Islet precursor cell (in vitro differentiated cells): ENCODE results near the gene NEK6.

ENCODE experiments used
- DNase-seq: peaks from one replicate; pipeline ENCODE4 v3.0.0-alpha.2; 2018

NEK6 gene

GRCh38 chr9:124262649-124262972, 4.9 kb downstream of the NEK6 start:
- DNase-seq = peak; percentile 80

GRCh38 chr9:124263213-124263612, 5.5 kb downstream of the NEK6 start:
- DNase-seq = no peak

- no peak for DNase-seq
These were observed 6.2 kb downstream of the NEK6 start for GRCh38 chr9:124263800-124264426.

GRCh38 chr9:124264823-124265233, 7.1 kb downstream of the NEK6 start:
- DNase-seq = no peak

- no peak for DNase-seq
These were observed 7.8 kb downstream of the NEK6 start for GRCh38 chr9:124265551-124265950.

- DNase-seq = no peak
These were observed 8.5 kb downstream of the NEK6 start for GRCh38 chr9:124266139-124266825.

- DNase-seq = no peak
These were observed 9.1 kb downstream of the NEK6 start for GRCh38 chr9:124266826-124267201.

GRCh38 chr9:124267271-124267807, 9.6 kb downstream of the NEK6 start:
- no peak for DNase-seq

- DNase-seq = no peak
These were observed 10.5 kb downstream of the NEK6 start for GRCh38 chr9:124268248-124268647.

- no peak for DNase-seq
These were observed 10.9 kb downstream of the NEK6 start for GRCh38 chr9:124268661-124269060.

GRCh38 chr9:124269556-124269955, 11.8 kb downstream of the NEK6 start:
- DNase-seq = no peak

GRCh38 chr9:124270504-124271335, 13.0 kb downstream of the NEK6 start:
- DNase-seq = no peak

GRCh38 chr9:124271660-124272059, 13.9 kb downstream of the NEK6 start:
- DNase-seq = no peak

GRCh38 chr9:124272118-124272517, 14.4 kb downstream of the NEK6 start:
- DNase-seq = peak; percentile 82

GRCh38 chr9:124272979-124273378, 15.2 kb downstream of the NEK6 start:
- DNase-seq = no peak

- no peak for DNase-seq
These were observed 15.8 kb downstream of the NEK6 start for GRCh38 chr9:124273427-124274160.

GRCh38 chr9:124274226-124274625, 16.5 kb downstream of the NEK6 start:
- DNase-seq = no peak

GRCh38 chr9:124274738-124275137, 17.0 kb downstream of the NEK6 start:
- no peak for DNase-seq

- no peak for DNase-seq
These were observed 19.7 kb downstream of the NEK6 start for GRCh38 chr9:124277420-124277819.

- DNase-seq = no peak
These were observed 20.3 kb downstream of the NEK6 start for GRCh38 chr9:124278054-124278540.

GRCh38 chr9:124279531-124280175, 21.9 kb downstream of the NEK6 start:
- no peak for DNase-seq

GRCh38 chr9:124280176-124280691, 22.5 kb downstream of the NEK6 start:
- DNase-seq = no peak
